GM19351 (cell line): ENCODE results near the gene ARMC8.

Source experiments
- ATAC-seq: cut with Tn5 transposase; IDR thresholded peaks from one replicate; pipeline ENCODE4 v1.9.1; 2021; ENCODE audit warnings: mild to moderate bottlenecking, moderate library complexity; ENCODE audit not compliant: unreplicated experiment

ARMC8 gene

DNA sequence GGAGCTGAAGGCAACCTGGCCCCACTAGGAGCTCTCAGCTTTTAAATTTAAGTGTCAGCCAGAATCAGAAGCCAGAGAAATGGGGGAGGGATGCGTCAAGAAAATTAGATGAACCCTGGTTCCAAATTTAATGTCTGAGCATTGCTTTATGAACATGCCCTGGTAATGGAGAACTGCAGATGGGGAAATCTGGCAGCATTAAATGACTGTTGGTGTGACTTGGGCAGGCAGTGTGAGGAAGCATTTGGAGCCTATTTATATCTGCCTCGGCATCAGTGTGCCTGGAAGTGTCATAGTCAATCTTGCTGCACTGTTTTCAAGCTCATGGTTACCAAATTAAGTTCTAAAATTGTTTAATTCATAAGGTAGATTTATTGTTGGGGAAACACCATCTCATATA is 113.5 kb downstream of the ARMC8 start:
- no peak for ATAC-seq

DNA sequence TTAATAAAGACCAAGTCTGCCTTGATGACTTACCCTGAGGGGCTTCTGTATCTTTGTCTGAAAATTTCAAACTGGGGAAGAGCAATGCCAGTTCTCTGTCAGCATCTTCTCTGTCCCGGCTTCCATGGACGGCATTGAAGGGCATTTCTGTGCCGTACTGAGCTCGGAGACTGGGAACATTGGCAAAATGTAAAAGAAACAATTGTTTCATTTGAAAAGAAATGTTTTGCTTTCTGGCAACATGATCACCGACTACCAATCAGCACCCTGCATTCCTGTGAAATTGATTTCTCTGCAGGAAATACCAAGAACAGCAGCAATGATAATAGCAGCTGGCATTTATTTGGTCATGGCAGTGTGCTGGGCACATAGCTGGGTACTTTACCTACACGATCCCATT is 116.4 kb downstream of the ARMC8 start:
- ATAC-seq: no peak

DNA sequence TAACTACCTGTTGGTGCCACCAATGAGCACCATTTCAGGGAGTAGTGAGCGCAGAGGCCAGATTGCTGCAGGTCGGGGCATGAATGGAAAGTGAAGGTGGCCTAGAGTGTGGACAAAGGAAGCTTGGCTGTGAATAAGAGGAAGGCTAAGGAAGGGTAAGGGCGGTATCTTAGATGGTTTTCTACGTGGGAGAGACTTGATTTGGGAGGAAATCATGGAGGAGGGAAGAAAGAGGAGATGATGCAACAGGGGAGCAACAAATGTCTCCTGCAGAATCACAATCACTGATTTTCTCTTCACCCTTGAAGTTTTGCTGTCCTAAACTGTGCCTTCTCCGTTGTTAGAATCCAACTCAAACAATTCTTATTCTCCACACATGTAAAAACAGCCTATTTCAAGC is 120.8 kb downstream of the ARMC8 start:
- ATAC-seq: no peak

DNA sequence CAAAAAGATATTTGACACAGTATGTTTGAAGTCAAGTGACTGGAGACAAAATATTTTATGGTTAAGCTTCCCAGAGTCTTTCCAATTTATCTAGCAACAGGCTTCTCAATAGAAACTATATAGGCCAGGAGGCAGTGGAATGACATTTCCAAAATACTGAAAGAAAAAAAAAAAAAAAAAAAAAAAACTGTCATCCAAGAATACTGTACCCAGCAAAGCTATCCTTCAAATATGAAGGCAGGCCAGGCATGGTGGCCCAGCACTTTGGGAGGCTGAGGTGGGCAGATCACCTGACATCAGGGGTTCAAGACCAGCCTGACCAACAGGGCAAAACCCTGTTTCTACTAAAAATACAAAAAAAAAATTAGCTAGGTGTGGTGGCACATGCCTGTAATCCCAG is 121.7 kb downstream of the ARMC8 start:
- no peak for ATAC-seq

GRCh38 chr3:138310494-138310893 is 123.4 kb downstream of the ARMC8 start:
- no peak for ATAC-seq

DNA sequence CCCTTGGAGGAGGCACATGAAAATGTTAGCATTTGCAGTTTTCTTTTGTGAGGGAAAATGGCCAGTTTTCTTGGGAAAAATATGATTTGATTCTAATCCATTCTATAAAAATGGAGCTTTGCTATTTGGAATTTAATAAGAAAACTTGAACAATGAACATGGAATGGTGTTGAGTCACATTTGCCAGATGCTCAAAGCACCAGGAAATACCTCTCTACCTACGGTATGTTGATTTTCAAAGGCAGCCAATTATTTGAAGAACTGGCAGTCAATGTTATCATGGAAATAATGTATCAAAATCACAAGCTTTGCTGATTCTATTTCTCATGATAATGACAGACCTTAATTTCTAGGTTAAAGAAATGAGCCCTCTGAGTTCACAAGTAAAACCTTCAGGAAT is 127.7 kb downstream of the ARMC8 start:
- no peak for ATAC-seq

- no peak for ATAC-seq
Observed at GRCh38 chr3:138317687-138318086, 130.6 kb downstream of the ARMC8 start.

DNA sequence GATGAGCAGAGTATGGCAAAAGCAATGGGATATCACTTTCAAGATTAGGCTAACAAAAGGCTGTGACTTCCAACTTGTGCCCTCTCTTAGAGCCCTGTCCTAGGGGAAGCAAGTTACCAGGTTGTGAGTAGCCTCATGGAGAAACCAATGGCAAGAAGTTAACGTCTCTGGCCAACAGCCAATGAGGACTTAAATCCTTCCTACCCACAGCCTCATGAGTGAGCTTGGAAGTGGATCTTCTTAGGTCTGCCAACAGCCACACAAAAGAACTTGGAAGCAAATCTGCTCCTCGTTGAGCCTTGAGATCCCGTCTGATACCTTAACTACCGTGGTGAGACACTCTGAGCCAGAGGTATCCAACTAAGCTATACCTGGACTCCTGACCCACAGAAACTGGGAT is 136.9 kb downstream of the ARMC8 start:
- no peak for ATAC-seq

- ATAC-seq: no peak
Observed at GRCh38 chr3:138325990-138326389, 138.9 kb downstream of the ARMC8 start.

GRCh38 chr3:138326866-138327595 is 139.9 kb downstream of the ARMC8 start:
- no peak for ATAC-seq

GRCh38 chr3:138327831-138328230 is 140.7 kb downstream of the ARMC8 start:
- ATAC-seq: no peak

DNA sequence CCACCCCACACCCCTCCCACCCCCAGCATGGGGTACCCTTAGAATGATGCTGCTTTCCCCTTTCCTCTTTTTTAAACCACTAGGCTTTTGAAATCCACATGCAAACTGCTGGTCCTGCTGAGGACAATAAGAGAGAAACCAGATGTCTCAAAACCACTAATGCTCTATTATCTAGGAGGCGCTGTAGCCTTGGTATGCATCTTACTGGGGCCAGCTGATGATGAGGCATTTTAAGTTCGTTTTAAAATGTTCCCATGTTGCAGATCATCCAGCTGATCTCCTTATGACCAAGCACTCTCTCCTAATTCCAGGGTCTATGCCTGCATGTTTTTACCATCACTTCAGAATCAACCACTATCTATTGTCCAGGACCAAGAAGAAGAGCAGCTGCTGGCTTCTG is 141.2 kb downstream of the ARMC8 start:
- ATAC-seq: no peak

GRCh38 chr3:138329127-138329983 is 142.3 kb downstream of the ARMC8 start, which contains the start of gene NME9:
Gene NME9, minus strand, starts transcription at chr3:138329851. Its CDS starts 516 bp downstream, at chr3:138329335.
- peak; percentile 72 for ATAC-seq

DNA sequence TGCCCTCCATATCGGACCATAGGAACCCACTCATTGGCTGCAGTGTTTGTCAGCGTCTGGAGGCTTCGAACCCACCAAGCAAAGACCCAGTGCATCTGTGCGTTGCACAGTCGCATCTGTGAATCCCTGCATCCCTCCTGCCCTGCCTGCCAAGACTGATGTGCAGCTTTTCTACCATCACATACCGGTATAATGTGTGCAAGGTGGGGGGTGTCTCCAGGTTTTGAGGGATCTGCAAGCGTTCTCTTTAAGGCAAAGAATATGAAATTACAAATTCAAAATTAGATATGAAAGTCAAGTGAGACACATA is 142.8 kb downstream of the ARMC8 start:
- ATAC-seq: no peak

DNA sequence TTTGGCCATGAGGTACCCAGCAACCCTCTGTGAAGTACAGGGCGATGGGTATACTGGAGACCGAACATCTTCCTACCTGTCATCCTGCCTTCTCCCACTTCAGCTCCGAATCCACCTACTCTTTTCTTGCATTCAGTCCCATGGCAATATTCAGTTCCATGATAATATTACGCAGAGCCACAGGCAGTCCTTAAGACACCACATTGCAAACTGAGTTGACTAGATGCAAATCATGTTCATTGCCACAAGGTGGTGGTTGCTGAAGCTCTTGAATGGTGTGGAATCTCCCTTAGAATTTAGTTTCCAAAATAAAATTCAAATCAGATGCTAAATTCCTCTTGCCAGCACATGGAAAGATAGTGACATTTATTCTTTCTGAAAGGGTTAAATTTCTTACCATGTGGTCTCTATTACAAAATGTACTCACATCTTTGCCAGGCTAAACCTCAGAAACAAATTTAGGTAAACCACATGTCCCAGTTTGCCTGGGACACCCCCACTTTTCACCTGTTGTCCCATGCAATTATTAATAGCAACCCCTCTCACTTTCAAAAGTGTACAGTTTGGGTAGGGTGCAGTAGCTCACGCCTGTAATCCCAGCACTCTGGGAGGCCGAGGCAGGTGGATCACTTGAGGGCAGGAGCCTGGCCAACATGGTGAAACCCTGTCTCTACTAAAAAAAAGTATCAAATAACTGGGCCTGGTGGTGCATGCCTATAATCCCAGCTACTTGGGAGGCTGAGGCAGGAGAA is 144.2 kb downstream of the ARMC8 start:
- ATAC-seq: no peak

DNA sequence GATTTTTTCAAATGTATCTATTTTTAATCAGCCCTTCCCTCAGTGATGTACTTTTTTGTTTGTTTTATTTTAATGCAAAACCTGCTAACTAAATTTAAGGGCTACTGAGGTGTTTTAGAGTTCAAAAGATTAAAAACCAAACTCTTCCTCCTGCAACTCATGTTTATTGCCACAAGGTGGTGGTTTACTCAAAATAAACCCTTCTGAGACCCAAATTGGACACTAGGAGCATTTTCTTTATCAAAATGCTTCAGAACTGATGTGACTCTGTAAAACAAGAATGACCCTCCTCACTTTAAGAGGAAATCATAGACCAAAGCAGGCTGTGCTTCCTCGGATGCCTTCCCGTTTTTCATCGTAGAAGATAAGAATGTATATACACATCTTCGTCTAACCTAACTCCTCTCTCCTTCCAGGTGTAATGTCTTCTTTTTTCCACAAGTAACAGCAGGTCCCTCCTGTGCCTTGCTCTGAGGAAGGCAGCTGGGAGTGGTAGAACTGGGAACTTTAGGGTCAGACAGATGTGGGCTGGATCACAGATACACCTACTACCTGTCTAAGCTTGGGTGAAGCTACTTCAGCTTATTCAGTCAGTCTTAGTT is 145.5 kb downstream of the ARMC8 start:
- ATAC-seq: peak; percentile 32

GRCh38 chr3:138334608-138335007 is 147.5 kb downstream of the ARMC8 start:
- ATAC-seq: no peak

- ATAC-seq: no peak
Observed at GRCh38 chr3:138336454-138336999, 149.4 kb downstream of the ARMC8 start.

DNA sequence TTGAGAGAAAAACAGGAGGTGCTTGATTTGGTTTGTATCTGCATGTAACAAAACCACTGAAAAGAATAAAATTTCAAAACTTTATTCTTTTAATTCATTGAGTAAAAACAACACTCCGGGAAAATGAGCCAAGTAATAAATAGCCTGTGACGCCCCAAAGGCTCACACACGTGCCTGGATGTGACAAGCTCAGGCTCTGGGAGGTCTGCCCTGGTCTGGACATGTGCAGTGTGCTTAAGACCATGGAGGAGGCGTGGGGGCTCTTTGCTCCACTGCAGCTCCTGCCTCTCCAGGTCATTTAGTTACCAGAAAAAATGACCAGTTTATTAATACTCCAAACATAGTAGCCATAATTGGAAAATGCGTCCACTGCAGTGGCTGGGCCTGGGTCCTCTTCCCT is 151.1 kb downstream of the ARMC8 start:
- ATAC-seq: no peak

GRCh38 chr3:138338811-138339210 is 151.7 kb downstream of the ARMC8 start:
- ATAC-seq: no peak

GRCh38 chr3:138340511-138340910 is 153.4 kb downstream of the ARMC8 start:
- no peak for ATAC-seq
